ENCODE data around the gene EXOC1L. TPM values are rescaled to one million over a fixed set of nuclear protein-coding genes. Genes with fewer than 3 reads are reported as not detected.
A peak's percentile ranks its signal among the peaks of the same experiment; 100 is the strongest.

EXOC1L gene
- total and polyA plus RNA-seq, 2 of the 13 experiments (the other 11 are each of a cell fraction or from before 2014, with no cell fraction given), result not detected

GRCh38 chr4:55853484-55854046, 34.0 kb downstream of the EXOC1L start, which contains the start of gene EXOC1 (continued):
- TF ChIP-seq RNF219 (CRISPR knock-in tag; IDR thresholded peaks at IDR 0.05), result no peak
- no peak for TF ChIP-seq MAFG (CRISPR knock-in tag; IDR thresholded peaks at IDR 0.05)
- TF ChIP-seq ATF4 (CRISPR knock-in tag; IDR thresholded peaks at IDR 0.05), result no peak
- TF ChIP-seq KMT2B (CRISPR knock-in tag; IDR thresholded peaks at IDR 0.05), result peak; percentile 96
- no peak for TF ChIP-seq CENPT (CRISPR knock-in tag; IDR thresholded peaks at IDR 0.05; ENCODE audit: low read depth)
- no peak for TF ChIP-seq ZNF678 (CRISPR knock-in tag; IDR thresholded peaks at IDR 0.05)
- peak; percentile 45 for TF ChIP-seq HNRNPLL (IDR thresholded peaks at IDR 0.05; ENCODE audit: low read depth, low read length, poor library complexity, severe bottlenecking)
- no peak for TF ChIP-seq ZBTB3 (CRISPR knock-in tag; IDR thresholded peaks at IDR 0.05; ENCODE audit: borderline replicate concordance, low read depth)
- TF ChIP-seq TBX3 (IDR thresholded peaks at IDR 0.05; ENCODE audit: borderline replicate concordance), result no peak
- peak; percentile 27; the same call in 1 of the 2 replicates for TF ChIP-seq ARID5B (CRISPR knock-in tag; IDR thresholded peaks at IDR 0.05)
- TF ChIP-seq BRF2 (CRISPR knock-in tag; IDR thresholded peaks at IDR 0.05), result no peak
- no peak for TF ChIP-seq ZNF83 (CRISPR knock-in tag; IDR thresholded peaks at IDR 0.05; ENCODE audit: borderline replicate concordance)
- TF ChIP-seq KDM1A (CRISPR knock-in tag; IDR thresholded peaks at IDR 0.05), result no peak
- no peak for TF ChIP-seq ZNF770 (CRISPR knock-in tag; IDR thresholded peaks at IDR 0.05)
- no peak for TF ChIP-seq HNRNPH1 (optimal IDR thresholded peaks at IDR 0.05; ENCODE audit: low read depth, low read length)
- no peak for TF ChIP-seq GLMP (CRISPR knock-in tag; IDR thresholded peaks at IDR 0.05; ENCODE audit: borderline replicate concordance)

All from HepG2 (cell line).